HAP-1 (cell line): ENCODE measurements around the gene PLXDC1.
"Not testable (repeated sequence)": the region's sequence is repeated elsewhere in the genome, so short reads cannot be mapped to it uniquely, and the experiment has no call there.

Source experiments
- DNase-seq, 2 experiments: peaks; one replicate each; pipeline ENCODE4 v3.0.0-alpha.2; 2016 to 2020; ENCODE audit warnings: low spot score in 2 of 2
- H3K27me3 ChIP-seq: fragments of 250-450 bp; sonication (Bioruptor Pico); 2 replicates; pipeline ENCODE4 v1.5.1; 2020; ENCODE audit warnings: low read depth, mild to moderate bottlenecking, moderate library complexity
- H3K36me3 ChIP-seq: fragments of 250-450 bp; sonication (Bioruptor Pico); replicated peaks from 2 replicates; pipeline ENCODE4 v1.5.1; 2020; ENCODE audit warnings: mild to moderate bottlenecking
- H3K4me1 ChIP-seq: fragments of 250-450 bp; sonication (Bioruptor Pico); 2 replicates; pipeline ENCODE4 v1.5.1; 2020; ENCODE audit warnings: mild to moderate bottlenecking
- H3K4me3 ChIP-seq: fragments of 250-450 bp; sonication (Bioruptor Pico); 2 replicates; pipeline ENCODE4 v1.5.1; 2020; ENCODE audit warnings: mild to moderate bottlenecking, moderate library complexity
- H3K9me3 ChIP-seq: fragments of 250-450 bp; sonication (Bioruptor Pico); 2 replicates; pipeline ENCODE4 v1.5.1; 2020; ENCODE audit warnings: mild to moderate bottlenecking, moderate library complexity
- in situ Hi-C: fragments of 300-500 bp; cut with MboI; formaldehyde crosslinking; loops from 3 replicates; pipeline ENCODE4 v1.14.3; 2020; ENCODE audit warnings: low sequenced_read_pairs, inconsistent platforms, mixed read lengths

PLXDC1 gene

GRCh38 chr17:39022924-39023323, 128.5 kb downstream of the PLXDC1 start:
- DNase-seq: no peak
- in situ Hi-C loops: no loop called here
- peaks cover 3% of the 10 kb centered on the region; the same call in 1 of the 2 replicates for H3K4me1 ChIP-seq
- no peaks in the 10 kb centered on the region for H3K27me3 ChIP-seq
- H3K36me3 ChIP-seq: no peaks in the 10 kb centered on the region
- no peak overlapping the region for H3K4me3 ChIP-seq
- H3K9me3 ChIP-seq: no peaks in the 10 kb centered on the region

- H3K36me3 ChIP-seq, H3K4me3 ChIP-seq, H3K4me1 ChIP-seq, H3K27me3 ChIP-seq, H3K9me3 ChIP-seq, in situ Hi-C loops, DNase-seq: not testable (repeated sequence)
These were observed 131.4 kb downstream of the PLXDC1 start for GRCh38 chr17:39020037-39020436.

DNA sequence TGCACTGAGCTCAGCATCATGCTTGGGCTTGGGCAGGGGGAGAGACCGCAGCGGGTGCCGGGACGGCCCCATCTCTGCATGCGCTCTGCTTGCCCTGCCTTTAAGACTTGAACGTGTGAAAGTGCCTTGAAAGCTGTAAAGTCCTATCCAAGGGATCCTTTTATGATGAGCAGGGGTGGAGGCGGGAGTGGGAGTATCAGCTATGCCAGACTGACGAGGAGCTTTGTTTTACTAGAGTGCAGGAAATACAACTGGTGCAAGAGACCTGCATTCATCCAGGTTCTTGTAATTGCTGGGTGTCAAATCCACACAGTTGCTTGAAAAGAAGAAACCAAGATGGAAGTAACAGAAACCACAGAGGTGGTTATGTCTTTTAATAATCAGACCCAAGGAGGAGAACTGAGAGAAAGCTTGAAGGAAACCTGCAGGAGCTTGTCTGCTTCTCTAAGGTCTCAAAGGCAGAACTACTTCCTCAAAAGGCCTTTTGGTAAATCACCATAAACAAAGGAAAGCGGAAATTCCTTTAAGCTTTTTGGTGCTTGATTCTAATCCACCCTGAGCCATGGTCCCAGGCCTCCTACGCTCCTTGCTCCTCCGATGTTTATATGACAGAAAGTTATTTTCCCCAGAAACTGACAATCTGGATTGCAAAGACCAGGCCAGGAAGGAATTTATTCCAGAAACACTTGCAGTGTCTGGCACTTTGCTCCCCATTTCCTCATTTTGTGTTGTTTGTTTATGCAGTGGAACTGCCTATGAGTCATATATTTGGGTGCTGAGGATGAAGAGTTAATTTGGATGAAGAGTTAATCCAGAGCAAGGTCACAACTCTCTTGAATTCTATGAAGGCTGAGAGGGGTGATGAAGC, 132.9 kb downstream of the PLXDC1 start:
- in situ Hi-C loops: no loop called here
- peaks cover 6% of the 10 kb centered on the region; the same call in 1 of the 2 replicates for H3K4me1 ChIP-seq
- H3K9me3 ChIP-seq: no peaks in the 10 kb centered on the region
- DNase-seq: no peak
- H3K36me3 ChIP-seq: no peaks in the 10 kb centered on the region
- no peak overlapping the region for H3K4me3 ChIP-seq
- no peaks in the 10 kb centered on the region for H3K27me3 ChIP-seq

- Histone ChIP-seq H3K9me3 (no peaks in the 10 kb centered on the region), H3K27me3 (no peaks in the 10 kb centered on the region), H3K36me3 (no peaks in the 10 kb centered on the region), H3K4me1 (peaks cover 3% of the 10 kb centered on the region; the same call in 1 of the 2 replicates), H3K4me3 (no peak overlapping the region)
- in situ Hi-C loops: no loop called here
- DNase-seq: no peak
These were observed 135.0 kb downstream of the PLXDC1 start for GRCh38 chr17:39016193-39017153.

DNA sequence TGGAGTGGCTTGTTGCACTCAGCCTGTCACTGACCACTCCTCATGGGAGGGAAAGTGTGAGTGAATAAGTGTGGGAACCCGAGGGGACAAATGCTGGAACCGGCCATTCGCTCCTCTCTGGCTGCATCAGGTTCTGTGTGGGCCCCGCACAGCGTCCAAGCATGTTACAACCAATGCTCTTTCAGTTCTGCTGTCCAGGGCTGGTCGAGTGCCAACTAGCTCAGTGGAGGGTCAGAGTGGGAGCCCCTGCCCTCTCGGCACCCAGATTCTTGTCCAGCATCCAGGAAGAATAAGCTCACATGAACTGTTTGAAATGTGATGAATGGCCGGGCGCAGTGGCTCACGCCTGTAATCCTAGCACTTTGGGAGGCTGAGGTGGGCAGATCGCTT, 135.9 kb downstream of the PLXDC1 start:
- DNase-seq: no peak
- Histone ChIP-seq H3K4me1 (peaks cover 3% of the 10 kb centered on the region; the same call in 1 of the 2 replicates), H3K27me3 (no peaks in the 10 kb centered on the region), H3K9me3 (no peaks in the 10 kb centered on the region), H3K4me3 (no peak overlapping the region), H3K36me3 (no peaks in the 10 kb centered on the region)
- in situ Hi-C loops: no loop called here

GRCh38 chr17:39014795-39015545, 136.5 kb downstream of the PLXDC1 start:
- Histone ChIP-seq H3K27me3 (no peaks in the 10 kb centered on the region), H3K9me3 (no peaks in the 10 kb centered on the region), H3K4me3 (no peak overlapping the region), H3K36me3 (no peaks in the 10 kb centered on the region), H3K4me1 (peaks cover 3% of the 10 kb centered on the region; the same call in 1 of the 2 replicates)
- DNase-seq: no peak
- in situ Hi-C loops: no loop called here

GRCh38 chr17:39014044-39014794, 137.2 kb downstream of the PLXDC1 start:
- DNase-seq: no peak
- peaks cover 3% of the 10 kb centered on the region; the same call in 1 of the 2 replicates for H3K4me1 ChIP-seq
- H3K27me3 ChIP-seq: no peaks in the 10 kb centered on the region
- in situ Hi-C loops: no loop called here
- no peak overlapping the region for H3K4me3 ChIP-seq
- no peaks in the 10 kb centered on the region for H3K9me3 ChIP-seq
- H3K36me3 ChIP-seq: no peaks in the 10 kb centered on the region
